GM19324 (cell line): ENCODE data around the gene STRIT1.
"Not testable (repeated sequence)": the region's sequence is repeated elsewhere in the genome, so short reads cannot be mapped to it uniquely, and the experiment has no call there.

Experiments used
- ATAC-seq: cut with Tn5 transposase; IDR thresholded peaks from one replicate; pipeline ENCODE4 v1.9.1; 2021; ENCODE audit warnings: mild to moderate bottlenecking, moderate library complexity; ENCODE audit not compliant: unreplicated experiment, low FRiP score

Gene STRIT1

GRCh38 chr3:155274435-155274834 lies 19.0 kb downstream of the STRIT1 start:
- not testable (repeated sequence) for ATAC-seq

GRCh38 chr3:155271343-155271613 lies 22.2 kb downstream of the STRIT1 start:
- ATAC-seq: no peak

GRCh38 chr3:155270485-155271342 lies 22.8 kb downstream of the STRIT1 start:
- no peak for ATAC-seq

GRCh38 chr3:155270063-155270462 lies 23.4 kb downstream of the STRIT1 start:
- no peak for ATAC-seq

- not testable (repeated sequence) for ATAC-seq
Measured at GRCh38 chr3:155262855-155263254, 30.6 kb downstream of the STRIT1 start.

- no peak for ATAC-seq
Measured at GRCh38 chr3:155262295-155262694, 31.2 kb downstream of the STRIT1 start.

- no peak for ATAC-seq
Measured at GRCh38 chr3:155254445-155254844, 39.0 kb downstream of the STRIT1 start.

GRCh38 chr3:155252535-155252934 lies 40.9 kb downstream of the STRIT1 start:
- ATAC-seq: no peak

GRCh38 chr3:155252021-155252420 lies 41.5 kb downstream of the STRIT1 start:
- ATAC-seq: no peak

GRCh38 chr3:155248531-155249187 lies 44.8 kb downstream of the STRIT1 start:
- ATAC-seq: no peak

- no peak for ATAC-seq
Measured at GRCh38 chr3:155244699-155245098, 48.8 kb downstream of the STRIT1 start.

- ATAC-seq: no peak
Measured at GRCh38 chr3:155244216-155244615, 49.3 kb downstream of the STRIT1 start.

GRCh38 chr3:155243512-155243921 lies 50.0 kb downstream of the STRIT1 start:
- no peak for ATAC-seq

- ATAC-seq: no peak
Measured at GRCh38 chr3:155242342-155242741, 51.1 kb downstream of the STRIT1 start.

- ATAC-seq: no peak
Measured at GRCh38 chr3:155241579-155241978, 51.9 kb downstream of the STRIT1 start.
